ENCODE results near the gene ZGPAT. TPM values are rescaled to one million over a fixed set of nuclear protein-coding genes. Genes with fewer than 3 reads are reported as not detected.
A peak's percentile ranks its signal among the peaks of the same experiment; 100 is the strongest.

Gene ZGPAT
- total and polyA plus RNA-seq, 9 of the 15 experiments (the other 6 are each of a cell fraction or from before 2014, with no cell fraction given): 0.14 to 26.6 (median 7.4) TPM

DNA sequence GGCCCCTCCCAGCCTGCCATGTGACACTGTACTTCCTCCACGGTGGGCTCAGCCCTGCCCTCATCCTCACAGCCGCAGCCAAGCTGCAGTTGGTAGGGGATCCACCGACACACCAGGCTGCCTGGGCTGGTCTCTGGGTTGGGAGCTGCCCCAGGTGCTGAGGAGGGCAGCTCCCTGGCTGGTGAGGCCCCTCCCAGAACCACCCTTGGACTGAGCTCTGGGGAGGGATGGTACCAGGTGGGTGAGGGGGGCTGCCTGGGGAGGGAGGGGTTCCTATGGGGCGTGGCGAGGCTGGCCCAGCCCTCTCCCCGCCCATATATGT lies 11.6 kb upstream of the ZGPAT start:
- POLR2A ChIA-PET: no interaction called here
- no peak overlapping the region; a peak in 1 of 4 replicates for H3K9ac ChIP-seq (ENCODE audit: insufficient read depth in 1 of 2, low read depth in 2 of 2, low read length in 2 of 2)
- 65% methylated on average over 3 of the region's 6 CpGs for WGBS (ENCODE audit: insufficient coverage, low coverage, missing lambda C conversion rate)

More for the DNA sequence above, 11.6 kb upstream of the ZGPAT start:
- peaks cover 29% of the 10 kb centered on the region; the same call in 2 of the 3 replicates for H3K36me3 ChIP-seq (ENCODE audit: control insufficient read depth, insufficient read depth, low read length)
- no peak overlapping the region for H2AFZ ChIP-seq (ENCODE audit: low read depth, low read length)
- no peak overlapping the region for H3K4me3 ChIP-seq
- H3K4me1 ChIP-seq (replicated peaks in 1 of 2; ENCODE audit: control insufficient read depth in 2 of 2, insufficient read depth in 2 of 2, low read length in 2 of 2): peaks cover 9 to 78% of the 10 kb centered on the region in 2 experiments
- DNase-seq (ENCODE audit: extremely low read depth in 1 of 4, low spot score in 3 of 4) (peak in 1 of 4 experiments; percentile 33), ATAC-seq (no peak), FAIRE-seq (no peak)
- no peaks in the 10 kb centered on the region for H3K9me3 ChIP-seq (replicated peaks; ENCODE audit: control insufficient read depth, insufficient read depth, low read depth, low read length)
- in situ Hi-C loops (cut with MboI) (no loop called here), intact Hi-C loops (cut with micrococcal nuclease) (no loop called here)
- H3K4me2 ChIP-seq (ENCODE audit: insufficient read depth, low read length): no peak overlapping the region
- no peaks in the 10 kb centered on the region; the same call in 1 of the 2 replicates for H4K20me1 ChIP-seq (replicated peaks; ENCODE audit: control insufficient read depth, insufficient read depth, low read length)
- no TSS peak for BruUV-seq (replicated peaks)
- CTCF ChIA-PET (ENCODE audit: low intra/inter-chr PET ratio): no interaction called here
- H3K27me3 ChIP-seq (ENCODE audit: control insufficient read depth in 2 of 2, insufficient read depth in 2 of 2, low read length in 2 of 2): no peaks in the 10 kb centered on the region
- no peaks in the 10 kb centered on the region for H3K79me2 ChIP-seq (ENCODE audit: control insufficient read depth, insufficient read depth, low read length)
- TF ChIP-seq, protein P1, sequence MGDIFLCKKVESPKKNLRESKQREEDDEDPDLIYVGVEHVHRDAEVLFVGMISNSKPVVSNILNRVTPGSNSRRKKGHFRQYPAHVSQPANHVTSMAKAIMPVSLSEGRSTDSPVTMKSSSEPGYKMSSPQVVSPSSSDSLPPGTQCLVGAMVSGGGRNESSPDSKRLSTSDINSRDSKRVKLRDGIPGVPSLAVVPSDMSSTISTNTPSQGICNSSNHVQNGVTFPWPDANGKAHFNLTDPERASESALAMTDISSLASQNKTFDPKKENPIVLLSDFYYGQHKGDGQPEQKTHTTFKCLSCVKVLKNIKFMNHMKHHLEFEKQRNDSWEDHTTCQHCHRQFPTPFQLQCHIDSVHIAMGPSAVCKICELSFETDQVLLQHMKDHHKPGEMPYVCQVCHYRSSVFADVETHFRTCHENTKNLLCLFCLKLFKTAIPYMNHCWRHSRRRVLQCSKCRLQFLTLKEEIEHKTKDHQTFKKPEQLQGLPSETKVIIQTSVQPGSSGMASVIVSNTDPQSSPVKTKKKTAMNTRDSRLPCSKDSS (IDR thresholded peaks at IDR 0.05; ENCODE audit: low read depth, partially characterized antibody): no peak
- TF ChIP-seq, protein P2, sequence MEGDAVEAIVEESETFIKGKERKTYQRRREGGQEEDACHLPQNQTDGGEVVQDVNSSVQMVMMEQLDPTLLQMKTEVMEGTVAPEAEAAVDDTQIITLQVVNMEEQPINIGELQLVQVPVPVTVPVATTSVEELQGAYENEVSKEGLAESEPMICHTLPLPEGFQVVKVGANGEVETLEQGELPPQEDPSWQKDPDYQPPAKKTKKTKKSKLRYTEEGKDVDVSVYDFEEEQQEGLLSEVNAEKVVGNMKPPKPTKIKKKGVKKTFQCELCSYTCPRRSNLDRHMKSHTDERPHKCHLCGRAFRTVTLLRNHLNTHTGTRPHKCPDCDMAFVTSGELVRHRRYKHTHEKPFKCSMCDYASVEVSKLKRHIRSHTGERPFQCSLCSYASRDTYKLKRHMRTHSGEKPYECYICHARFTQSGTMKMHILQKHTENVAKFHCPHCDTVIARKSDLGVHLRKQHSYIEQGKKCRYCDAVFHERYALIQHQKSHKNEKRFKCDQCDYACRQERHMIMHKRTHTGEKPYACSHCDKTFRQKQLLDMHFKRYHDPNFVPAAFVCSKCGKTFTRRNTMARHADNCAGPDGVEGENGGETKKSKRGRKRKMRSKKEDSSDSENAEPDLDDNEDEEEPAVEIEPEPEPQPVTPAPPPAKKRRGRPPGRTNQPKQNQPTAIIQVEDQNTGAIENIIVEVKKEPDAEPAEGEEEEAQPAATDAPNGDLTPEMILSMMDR (IDR thresholded peaks at IDR 0.05 in 2 of 3, conservative IDR thresholded peaks at IDR 0.05 in 1 of 3; ENCODE audit: insufficient read depth in 2 of 3, low read depth in 1 of 3, low read length in 3 of 3): no peak
- TF ChIP-seq, protein P3, sequence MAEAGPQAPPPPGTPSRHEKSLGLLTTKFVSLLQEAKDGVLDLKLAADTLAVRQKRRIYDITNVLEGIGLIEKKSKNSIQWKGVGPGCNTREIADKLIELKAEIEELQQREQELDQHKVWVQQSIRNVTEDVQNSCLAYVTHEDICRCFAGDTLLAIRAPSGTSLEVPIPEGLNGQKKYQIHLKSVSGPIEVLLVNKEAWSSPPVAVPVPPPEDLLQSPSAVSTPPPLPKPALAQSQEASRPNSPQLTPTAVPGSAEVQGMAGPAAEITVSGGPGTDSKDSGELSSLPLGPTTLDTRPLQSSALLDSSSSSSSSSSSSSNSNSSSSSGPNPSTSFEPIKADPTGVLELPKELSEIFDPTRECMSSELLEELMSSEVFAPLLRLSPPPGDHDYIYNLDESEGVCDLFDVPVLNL (CRISPR knock-in tag; IDR thresholded peaks at IDR 0.05; ENCODE audit: low read depth): no peak
- peak; percentile 63 for TF ChIP-seq POLR2G (IDR thresholded peaks at IDR 0.05; ENCODE audit: low read depth, low read length)
- TF ChIP-seq ZBED1 (IDR thresholded peaks at IDR 0.05): 0 out of 2 replicates have a peak, but pooled peaks have one; percentile 16
- peak; percentile 9 for TF ChIP-seq SNRNP70 (optimal IDR thresholded peaks at IDR 0.05; ENCODE audit: low read depth, low read length)
- no peaks in the 10 kb centered on the region for H3K9me1 ChIP-seq (ENCODE audit: control insufficient read depth, insufficient read depth, low read length)
- no peak overlapping the region for H3K27ac ChIP-seq (ENCODE audit: extremely low read depth, low read depth, low read length)
